ENCODE results near the gene CDH11.

CDH11 gene

DNA sequence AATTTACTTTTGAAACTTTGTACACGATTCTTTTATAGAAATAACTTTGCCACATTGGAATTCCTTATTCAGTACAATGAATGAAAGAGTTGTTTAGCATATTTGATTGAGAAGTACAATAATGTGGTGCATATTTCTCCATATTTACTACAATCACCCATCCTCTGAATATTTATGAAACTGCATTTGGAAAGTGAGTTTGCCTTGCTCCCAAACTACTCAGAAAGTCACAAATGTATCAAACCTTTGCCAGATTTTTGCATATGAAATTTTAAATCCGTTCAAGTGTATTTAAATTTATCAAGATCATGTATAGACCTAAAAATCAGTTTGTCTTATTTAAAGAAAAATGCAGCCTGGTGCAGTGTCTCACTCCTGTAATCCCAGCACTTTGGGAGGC is 148.7 kb downstream of the CDH11 start:
- DNase-seq = no peak

- DNase-seq = no peak
Observed at GRCh38 chr16:64971171-64971570, 150.7 kb downstream of the CDH11 start.

GRCh38 chr16:64969221-64969620 is 152.6 kb downstream of the CDH11 start:
- no peak for DNase-seq

- DNase-seq = no peak
Observed at GRCh38 chr16:64968539-64968938, 153.3 kb downstream of the CDH11 start.

DNA sequence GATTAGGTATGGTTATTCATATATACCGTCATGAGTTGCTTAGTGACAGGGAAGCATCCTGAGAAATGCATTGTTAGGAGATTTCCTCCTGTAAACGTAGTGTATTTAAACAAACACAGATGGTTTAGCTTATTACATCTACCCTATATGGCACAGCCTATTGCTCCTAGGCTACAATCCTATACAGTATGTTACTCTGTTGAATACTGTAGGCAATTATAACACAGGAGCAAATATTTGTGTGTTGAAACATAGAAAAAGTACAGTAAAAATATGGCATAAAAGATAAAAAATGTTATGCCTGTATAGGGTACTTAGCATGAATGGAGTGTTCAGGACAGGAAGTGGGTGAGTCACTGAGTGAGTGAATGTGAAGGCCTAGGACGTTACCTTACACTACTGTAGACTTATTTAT is 157.7 kb downstream of the CDH11 start:
- DNase-seq = no peak

- no peak for DNase-seq
Observed at GRCh38 chr16:64962786-64963185, 159.1 kb downstream of the CDH11 start.

DNA sequence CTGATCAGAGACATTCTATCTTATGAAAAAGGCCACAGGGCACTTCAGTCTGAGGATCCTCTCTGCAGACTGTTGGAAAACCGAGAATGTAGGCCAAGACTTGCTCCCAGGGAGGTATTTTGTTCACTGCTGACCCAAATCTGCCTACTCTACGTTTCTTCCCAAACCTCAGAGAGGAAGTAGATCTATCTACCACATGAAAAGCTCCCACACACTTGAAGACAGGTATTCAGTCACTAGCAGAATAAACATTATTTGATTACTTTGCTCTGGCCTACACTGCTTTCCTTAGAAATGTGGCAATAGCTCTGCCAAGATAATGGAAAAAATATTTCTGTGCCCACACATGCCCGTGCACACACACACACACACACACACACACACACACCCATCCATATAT is 164.6 kb downstream of the CDH11 start:
- DNase-seq = no peak

GRCh38 chr16:64952177-64952576 is 169.7 kb downstream of the CDH11 start:
- DNase-seq = no peak

DNA sequence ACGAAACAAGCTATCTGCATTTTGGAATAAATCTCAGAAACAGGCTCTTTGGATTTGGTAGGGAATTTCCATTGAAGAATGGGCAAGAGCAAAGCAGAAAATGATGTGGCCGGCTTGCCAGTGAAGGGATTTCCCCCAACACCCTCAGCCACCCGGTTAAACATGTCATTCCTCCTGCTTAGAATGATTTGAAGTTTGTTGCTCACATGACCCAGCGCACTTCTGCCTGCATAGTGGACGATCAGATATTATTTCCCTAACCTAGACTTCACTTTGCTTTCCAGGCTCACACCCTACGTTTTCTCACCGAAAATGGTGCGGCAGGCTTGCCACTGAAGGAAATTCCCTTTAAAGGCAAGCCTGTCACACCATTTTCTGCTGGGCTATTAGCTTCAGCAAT is 170.7 kb downstream of the CDH11 start:
- no peak for DNase-seq

DNA sequence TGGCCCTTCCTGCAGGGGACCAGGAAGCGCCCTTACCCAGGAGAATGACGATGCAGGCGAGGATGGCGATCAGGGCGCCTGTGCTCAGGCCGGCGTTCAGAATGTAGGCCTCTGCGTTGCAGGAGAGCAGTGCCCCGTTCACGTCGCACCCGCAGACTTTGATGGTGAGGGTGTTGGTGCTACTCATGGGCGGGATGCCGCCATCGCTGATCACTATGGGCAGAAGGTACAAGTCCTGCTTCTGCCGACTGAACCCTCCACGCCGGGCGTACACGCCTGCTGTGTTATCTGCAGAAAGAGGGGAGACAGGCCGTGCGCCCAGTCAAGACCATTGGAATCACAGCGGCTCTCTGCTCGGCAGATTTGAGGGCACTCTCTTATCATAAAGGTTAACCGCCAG is 171.1 kb downstream of the CDH11 start:
- DNase-seq = no peak

GRCh38 chr16:64950262-64950661 is 171.6 kb downstream of the CDH11 start:
- no peak for DNase-seq

GRCh38 chr16:64948056-64948455 is 173.8 kb downstream of the CDH11 start:
- no peak for DNase-seq

- no peak for DNase-seq
Observed at GRCh38 chr16:64947651-64948050, 174.2 kb downstream of the CDH11 start.

DNA sequence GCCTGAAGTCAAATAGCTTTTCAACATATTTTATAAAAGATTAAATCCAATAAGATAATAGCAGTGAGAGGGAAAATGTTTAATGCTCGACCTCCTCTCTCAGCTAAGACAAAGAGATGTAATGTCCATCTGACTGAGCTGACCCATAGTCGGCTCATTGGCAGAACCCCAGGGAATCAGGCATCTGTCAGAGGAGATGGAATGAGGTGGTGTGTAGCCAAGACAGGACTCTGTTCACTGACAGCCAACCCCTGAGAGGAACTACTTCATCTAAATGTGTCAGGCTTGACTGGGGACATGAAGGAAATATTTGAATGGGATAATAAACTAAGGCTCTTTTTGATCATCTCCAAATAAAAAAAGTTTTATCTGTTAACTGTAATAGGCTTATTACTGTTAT is 188.0 kb downstream of the CDH11 start:
- no peak for DNase-seq

- no peak for DNase-seq
Observed at GRCh38 chr16:64926476-64926875, 195.4 kb downstream of the CDH11 start.

GRCh38 chr16:64925166-64925565 is 196.7 kb downstream of the CDH11 start:
- DNase-seq = no peak

GRCh38 chr16:64924086-64924485 is 197.8 kb downstream of the CDH11 start:
- no peak for DNase-seq

DNA sequence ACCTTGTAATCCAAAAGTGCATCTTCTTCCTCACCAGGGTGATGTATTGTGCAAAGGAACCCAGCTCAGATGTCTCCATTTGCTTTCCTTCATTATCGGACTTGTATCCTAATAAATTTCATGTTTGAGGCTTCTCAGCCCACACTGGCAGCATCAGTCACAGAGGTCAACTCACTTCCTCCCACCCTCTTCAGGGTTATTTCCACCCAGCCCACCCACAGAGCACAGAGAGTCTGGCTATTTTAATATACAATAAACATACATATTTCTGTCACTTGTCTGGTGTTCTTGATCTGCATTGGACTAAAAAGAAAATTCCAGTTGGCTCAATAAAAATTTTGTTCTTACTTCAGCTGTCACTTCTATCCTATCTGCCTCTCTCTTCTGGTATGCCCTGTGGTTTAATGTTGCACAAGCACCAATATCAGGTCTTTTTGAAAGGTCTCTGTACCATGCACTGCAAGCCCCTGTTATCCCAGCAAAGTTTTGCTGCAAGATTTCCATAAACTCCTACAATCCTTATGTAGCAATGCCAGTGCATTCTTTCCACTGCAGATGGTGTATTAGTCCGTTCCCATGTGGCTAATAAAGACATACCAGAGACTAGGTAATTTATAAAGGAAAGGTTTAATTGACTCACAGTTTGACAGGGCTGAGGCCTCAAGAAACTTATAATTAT is 201.8 kb downstream of the CDH11 start:
- no peak for DNase-seq

- DNase-seq = no peak
Observed at GRCh38 chr16:64919141-64919540, 202.7 kb downstream of the CDH11 start.

- no peak for DNase-seq
Observed at GRCh38 chr16:64916051-64916450, 205.8 kb downstream of the CDH11 start.

DNA sequence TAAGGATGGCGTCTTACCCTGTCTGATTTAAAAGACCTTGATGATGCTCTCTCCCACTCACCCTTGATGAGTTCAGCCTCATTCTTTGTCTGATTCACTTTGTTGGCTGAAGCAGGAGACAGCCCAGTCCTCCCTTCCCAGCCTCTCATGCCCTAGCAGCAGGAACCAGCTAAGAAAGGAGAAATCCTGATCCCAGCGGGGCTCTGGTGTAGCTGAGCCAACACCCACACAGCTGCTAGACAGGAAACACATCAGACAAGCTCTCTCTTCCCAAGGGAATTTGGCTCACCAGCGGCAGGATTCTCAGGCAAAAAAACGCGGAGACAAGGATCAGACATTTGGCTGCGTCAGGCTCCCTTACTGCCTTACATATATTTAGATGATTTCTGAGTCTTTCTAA is 211.5 kb downstream of the CDH11 start:
- DNase-seq = no peak

DNA sequence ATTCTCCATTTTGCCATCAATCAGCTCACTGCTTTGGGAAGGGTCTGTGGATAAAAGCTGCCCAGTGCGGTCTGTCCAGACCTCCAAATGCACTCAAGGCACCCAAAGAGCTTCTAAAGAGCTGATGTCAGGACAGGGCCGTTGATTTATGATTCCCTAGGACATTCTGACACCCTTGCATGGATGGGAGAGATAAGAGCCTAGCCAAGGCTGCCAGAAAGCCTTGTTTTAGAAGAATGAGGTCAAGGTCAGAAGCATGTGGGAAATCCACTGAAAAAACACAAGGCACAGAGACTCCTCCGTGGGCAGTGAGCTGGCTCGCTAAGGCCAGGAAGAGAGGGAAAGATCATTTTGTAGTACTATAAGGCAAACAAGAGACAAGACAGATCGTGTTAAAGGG is 214.0 kb downstream of the CDH11 start:
- DNase-seq = no peak

DNA sequence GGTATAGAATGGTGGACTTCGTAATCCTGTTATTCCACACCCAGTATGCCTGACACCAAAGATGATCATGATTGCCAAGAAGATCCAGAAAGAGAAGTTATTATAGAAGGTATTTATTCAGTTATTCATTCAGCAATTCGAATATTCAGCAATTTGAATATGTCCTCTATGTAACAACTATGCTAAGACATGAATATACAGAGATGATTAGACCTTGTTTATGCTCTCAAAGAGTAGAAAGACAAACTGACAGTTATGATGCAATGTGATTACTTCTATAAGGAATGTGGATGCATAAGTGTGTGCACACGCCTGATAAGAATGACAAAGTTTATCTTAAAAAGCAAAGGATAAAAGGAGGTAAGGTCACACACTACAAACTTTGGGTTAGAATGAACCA is 218.1 kb downstream of the CDH11 start:
- DNase-seq = no peak

GRCh38 chr16:64900517-64900916 is 221.3 kb downstream of the CDH11 start:
- no peak for DNase-seq

GRCh38 chr16:64900019-64900418 is 221.8 kb downstream of the CDH11 start:
- no peak for DNase-seq

DNA sequence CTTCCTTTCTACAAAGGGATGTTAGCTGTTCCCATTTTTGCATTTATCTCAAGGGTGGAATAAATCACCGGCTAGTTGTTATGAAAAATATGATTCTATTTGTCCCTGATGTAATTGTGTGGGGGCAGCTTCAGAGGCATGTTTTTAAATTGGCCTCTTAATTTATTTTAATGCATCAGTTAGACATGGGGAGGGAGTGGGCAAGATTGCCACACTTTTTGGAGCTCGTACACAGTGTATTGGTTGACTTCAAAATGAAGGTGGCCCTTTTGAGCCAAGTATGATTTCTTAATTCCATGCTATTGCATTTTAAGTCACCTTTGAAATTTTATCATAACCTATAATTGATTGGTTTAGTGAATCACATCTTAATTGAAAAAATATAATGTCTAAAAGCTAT is 223.7 kb downstream of the CDH11 start:
- no peak for DNase-seq
